Thymus (tissue), 11 donors: ENCODE data around the gene FER1L5. TPM values are rescaled to one million over a fixed set of nuclear protein-coding genes. Genes with fewer than 3 reads are reported as not detected.

Source experiments
- DNase-seq, 9 donors: peaks; one replicate each; pipeline ENCODE4 v3.0.0-alpha.2; 2013; ENCODE audit warnings: low spot score in 9 of 9, low read depth in 6 of 9, missing footprints in 1 of 9
- H3K27ac ChIP-seq, 2 donors: one replicate each; pipeline ENCODE4 v1.5.1; 2013; ENCODE audit warnings: control low read depth in 1 of 2, low read depth in 1 of 2, low read length in 1 of 2, mild to moderate bottlenecking in 1 of 2, moderate library complexity in 1 of 2
- H3K27me3 ChIP-seq, 2 donors: one replicate each; pipeline ENCODE4 v1.5.1; 2013; ENCODE audit warnings: low read length in 1 of 2; ENCODE audit not compliant: control insufficient read depth in 2 of 2, insufficient read depth in 1 of 2
- H3K36me3 ChIP-seq, 2 donors: one replicate each; pipeline ENCODE4 v1.5.1; 2013; ENCODE audit warnings: low read length in 1 of 2, mild to moderate bottlenecking in 1 of 2, moderate library complexity in 1 of 2; ENCODE audit not compliant: control insufficient read depth in 2 of 2, insufficient read depth in 2 of 2
- H3K4me1 ChIP-seq, 2 donors: one replicate each; pipeline ENCODE4 v1.5.1; 2013; ENCODE audit warnings: low read length in 2 of 2; ENCODE audit not compliant: control insufficient read depth in 2 of 2, insufficient read depth in 2 of 2
- H3K4me3 ChIP-seq, 2 donors: one replicate each; pipeline ENCODE4 v1.5.1; 2013; ENCODE audit warnings: low read length in 2 of 2, control low read depth in 1 of 2, mild to moderate bottlenecking in 1 of 2
- H3K9me3 ChIP-seq, 2 donors: one replicate each; pipeline ENCODE4 v1.5.1; 2013; ENCODE audit warnings: low read length in 1 of 2, mild to moderate bottlenecking in 1 of 2; ENCODE audit not compliant: control insufficient read depth in 2 of 2, insufficient read depth in 1 of 2
- WGBS: extraction: QIAGEN DNeasy Blood & Tissue Kit; methylation state at CpG from one replicate; pipeline ENCODE4 v1.1.7; 2013; 5-methylcytosine and 5-hydroxymethylcytosine counted together
- polyA plus RNA-seq: library from polyadenylated mRNA; stranded (reverse); fragments of 200-250 nt; gene quantifications from one replicate; pipeline ENCODE4 v1.2.3, GENCODE V29; 2013
- total RNA-seq: library from RNA; stranded (reverse); fragments of 120-200 nt; gene quantifications from one replicate; pipeline ENCODE4 v1.2.4, GENCODE V29; 2013
- donor health status: healthy.

The FER1L5 gene
- total and polyA plus RNA-seq, 2 donors, result 0.05 to 0.09 TPM

- 99% methylated on average over 6 of the region's 6 CpGs for WGBS
Observed at GRCh38 chr2:96699021-96699420, 56.5 kb downstream of the FER1L5 start.

DNA sequence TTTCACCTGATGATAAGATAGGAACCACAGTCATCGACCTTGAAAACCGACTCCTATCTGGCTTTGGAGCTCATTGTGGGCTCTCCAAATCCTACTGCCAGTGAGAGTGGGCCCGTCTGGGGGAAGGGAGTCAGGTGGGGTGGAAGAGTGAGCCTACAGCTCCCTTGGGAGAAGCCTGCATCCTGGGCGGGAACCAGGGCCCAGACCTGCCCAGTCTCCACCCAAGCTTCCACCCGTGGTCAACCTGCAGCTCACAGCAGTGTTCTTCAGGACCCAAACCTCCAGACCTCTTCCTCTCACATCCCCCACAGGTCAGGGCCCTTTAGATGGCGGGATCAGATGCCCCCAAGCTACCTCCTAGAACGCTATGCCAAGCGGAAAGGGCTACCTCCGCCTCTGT lies 57.1 kb downstream of the FER1L5 start:
- WGBS, result 95% methylated on average over 9 of the region's 9 CpGs
- H3K27ac ChIP-seq, result no peak overlapping the region
- H3K4me3 ChIP-seq, result no peak overlapping the region
- H3K36me3 ChIP-seq, result peaks cover 0 to 4% of the 10 kb centered on the region in 2 donors
- no peak for DNase-seq
- no peaks in the 10 kb centered on the region for H3K9me3 ChIP-seq
- H3K27me3 ChIP-seq, result no peaks in the 10 kb centered on the region
- H3K4me1 ChIP-seq, result no peaks in the 10 kb centered on the region

More at GRCh38 chr2:96699021-96699420, 56.5 kb downstream of the FER1L5 start:
- Histone ChIP-seq H3K27me3 (no peaks in the 10 kb centered on the region), H3K4me1 (no peaks in the 10 kb centered on the region), H3K27ac (no peak overlapping the region), H3K9me3 (no peaks in the 10 kb centered on the region), H3K4me3 (no peak overlapping the region), H3K36me3 (peaks cover 0 to 4% of the 10 kb centered on the region in 2 donors)
- DNase-seq, result no peak

DNA sequence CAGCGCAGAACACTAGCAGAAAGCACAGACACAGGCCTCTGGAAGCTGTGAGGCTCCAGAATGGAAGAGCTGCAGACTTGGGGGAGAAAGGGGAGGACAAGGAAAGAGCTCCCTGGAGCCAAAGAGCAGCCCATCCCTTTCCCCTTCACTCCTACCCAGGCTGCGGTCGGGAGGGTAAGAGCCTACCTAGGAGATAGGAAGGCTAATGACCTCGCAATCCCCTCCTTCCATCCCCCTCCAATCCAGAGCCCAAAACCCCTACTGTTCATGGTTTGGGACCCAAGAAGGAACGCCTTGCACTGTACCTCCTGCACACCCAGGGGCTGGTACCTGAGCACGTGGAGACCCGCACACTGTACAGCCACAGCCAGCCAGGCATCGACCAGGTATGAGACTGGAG lies 57.5 kb downstream of the FER1L5 start:
- H3K9me3 ChIP-seq, result no peaks in the 10 kb centered on the region
- WGBS, result 98% methylated on average over 8 of the region's 8 CpGs
- H3K4me1 ChIP-seq, result no peaks in the 10 kb centered on the region
- H3K27me3 ChIP-seq, result no peaks in the 10 kb centered on the region
- no peak for DNase-seq
- H3K27ac ChIP-seq, result no peak overlapping the region
- H3K4me3 ChIP-seq, result no peak overlapping the region
- peaks cover 3 to 4% of the 10 kb centered on the region in 2 donors for H3K36me3 ChIP-seq

DNA sequence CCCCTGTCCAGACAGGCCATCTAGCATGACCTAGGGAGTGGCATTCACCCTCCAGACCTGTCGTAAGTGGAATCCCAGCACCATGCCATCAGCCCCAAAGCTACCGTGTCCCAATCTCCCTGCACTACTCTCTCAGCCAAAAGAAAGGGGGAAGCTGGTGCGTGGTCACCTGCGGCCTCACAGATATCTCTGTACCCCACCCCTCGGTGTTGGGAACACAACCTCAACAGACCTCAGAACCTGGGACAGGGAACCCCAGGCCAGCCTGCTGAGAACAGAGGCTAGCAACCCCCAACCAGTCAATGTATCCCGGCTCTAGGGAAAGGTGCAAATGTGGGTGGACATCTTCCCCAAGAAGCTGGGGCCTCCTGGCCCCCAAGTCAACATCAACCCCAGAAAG lies 59.1 kb downstream of the FER1L5 start:
- no peak for DNase-seq
- Histone ChIP-seq H3K36me3 (peaks cover 15 to 19% of the 10 kb centered on the region in 2 donors), H3K27ac (no peak overlapping the region), H3K4me3 (no peak overlapping the region), H3K4me1 (no peaks in the 10 kb centered on the region), H3K27me3 (no peaks in the 10 kb centered on the region), H3K9me3 (no peaks in the 10 kb centered on the region)
- 98% methylated on average over 6 of the region's 6 CpGs for WGBS

GRCh38 chr2:96702098-96702785 lies 59.7 kb downstream of the FER1L5 start:
- Histone ChIP-seq H3K36me3 (peaks cover 21 to 24% of the 10 kb centered on the region in 2 donors), H3K27me3 (no peaks in the 10 kb centered on the region), H3K9me3 (no peaks in the 10 kb centered on the region), H3K4me1 (no peaks in the 10 kb centered on the region), H3K27ac (no peak overlapping the region), H3K4me3 (no peak overlapping the region)
- 96% methylated on average over 17 of the region's 17 CpGs for WGBS
- no peak for DNase-seq

DNA sequence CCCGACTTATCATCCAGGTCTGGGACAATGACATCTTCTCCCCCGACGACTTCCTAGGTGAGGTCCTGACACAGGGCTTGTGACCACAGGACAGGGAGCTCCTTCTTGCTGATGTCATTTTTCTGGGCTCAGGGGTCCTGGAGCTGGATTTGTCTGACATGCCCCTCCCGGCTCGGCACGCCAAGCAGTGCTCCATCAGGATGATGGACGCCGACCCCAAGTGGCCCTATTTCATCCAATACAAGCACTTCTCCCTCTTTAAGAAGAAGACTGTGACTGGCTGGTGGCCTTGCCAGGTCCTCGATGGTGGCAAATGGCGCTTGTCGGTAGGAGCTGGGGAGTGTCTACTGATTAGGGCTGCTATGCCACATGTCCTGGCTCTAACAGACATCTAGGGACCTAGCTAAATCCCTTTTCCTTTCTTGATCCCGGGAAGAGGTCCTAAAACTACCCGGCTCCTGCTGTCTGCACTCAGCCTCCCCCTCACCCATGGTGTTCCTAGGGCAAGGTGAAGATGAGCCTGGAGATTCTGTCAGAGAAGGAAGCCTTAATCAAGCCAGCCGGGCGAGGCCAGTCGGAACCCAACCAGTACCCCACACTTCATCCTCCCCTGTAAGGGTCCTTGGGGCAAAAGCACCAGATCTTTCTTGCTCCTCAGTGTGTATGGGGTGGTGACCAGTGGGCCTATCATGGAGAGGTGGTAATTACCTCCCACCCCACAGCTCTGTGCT lies 60.6 kb downstream of the FER1L5 start:
- WGBS, result 98% methylated on average over 16 of the region's 16 CpGs
- Histone ChIP-seq H3K27me3 (no peaks in the 10 kb centered on the region), H3K36me3 (peaks cover 25 to 31% of the 10 kb centered on the region in 2 donors), H3K27ac (no peak overlapping the region), H3K9me3 (no peaks in the 10 kb centered on the region), H3K4me3 (no peak overlapping the region), H3K4me1 (no peaks in the 10 kb centered on the region)
- DNase-seq, result no peak

DNA sequence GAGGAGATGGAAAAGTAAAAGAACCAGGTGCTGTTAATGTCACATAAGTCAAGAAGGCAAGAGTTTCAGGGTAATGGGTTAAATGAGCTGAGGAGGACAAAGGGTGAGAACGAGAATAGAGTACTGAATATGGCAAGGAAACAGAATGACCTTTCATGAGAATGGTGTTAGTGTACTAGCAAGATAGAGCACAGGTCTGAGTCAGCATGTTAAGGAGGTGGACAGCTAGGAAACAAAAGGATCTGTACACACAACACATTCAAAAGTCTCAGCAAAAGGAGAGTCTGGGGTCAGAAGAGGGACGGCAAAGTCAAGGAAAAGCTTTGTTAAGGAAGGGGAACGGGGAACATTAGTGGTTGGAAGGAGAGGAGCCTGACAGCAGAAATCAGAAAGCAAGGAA lies 68.4 kb downstream of the FER1L5 start:
- no peak for DNase-seq
- no peak overlapping the region for H3K4me3 ChIP-seq
- peaks cover 42 to 64% of the 10 kb centered on the region in 2 donors for H3K36me3 ChIP-seq
- WGBS, result 96% methylated on average over 3 of the region's 3 CpGs
- no peaks in the 10 kb centered on the region for H3K27me3 ChIP-seq
- no peak overlapping the region for H3K27ac ChIP-seq
- no peaks in the 10 kb centered on the region for H3K9me3 ChIP-seq
- no peaks in the 10 kb centered on the region for H3K4me1 ChIP-seq

DNA sequence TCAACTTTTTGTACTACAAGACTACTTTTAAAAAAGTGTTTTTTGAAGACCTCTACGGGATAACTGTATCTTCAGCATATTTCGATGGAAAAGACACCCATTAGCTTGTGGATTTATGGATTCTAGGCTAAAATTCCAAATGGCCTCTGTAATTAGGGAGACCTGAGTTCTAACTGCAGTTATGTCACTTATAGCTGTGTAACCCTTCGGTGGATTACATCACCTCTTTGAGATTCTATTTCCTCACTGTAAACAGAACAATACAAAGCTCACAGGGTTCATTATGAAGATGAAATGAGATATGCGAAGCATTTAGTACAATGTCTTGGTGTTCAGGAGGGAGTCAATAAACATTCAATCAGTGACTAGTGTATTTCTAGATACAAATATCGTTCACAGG lies 73.1 kb downstream of the FER1L5 start:
- no peak for DNase-seq
- Histone ChIP-seq H3K36me3 (peaks cover 14 to 34% of the 10 kb centered on the region in 2 donors), H3K9me3 (no peaks in the 10 kb centered on the region), H3K27me3 (no peaks in the 10 kb centered on the region), H3K4me3 (no peak overlapping the region), H3K4me1 (no peaks in the 10 kb centered on the region), H3K27ac (no peak overlapping the region)
- 97% methylated on average over 5 of the region's 5 CpGs for WGBS

DNA sequence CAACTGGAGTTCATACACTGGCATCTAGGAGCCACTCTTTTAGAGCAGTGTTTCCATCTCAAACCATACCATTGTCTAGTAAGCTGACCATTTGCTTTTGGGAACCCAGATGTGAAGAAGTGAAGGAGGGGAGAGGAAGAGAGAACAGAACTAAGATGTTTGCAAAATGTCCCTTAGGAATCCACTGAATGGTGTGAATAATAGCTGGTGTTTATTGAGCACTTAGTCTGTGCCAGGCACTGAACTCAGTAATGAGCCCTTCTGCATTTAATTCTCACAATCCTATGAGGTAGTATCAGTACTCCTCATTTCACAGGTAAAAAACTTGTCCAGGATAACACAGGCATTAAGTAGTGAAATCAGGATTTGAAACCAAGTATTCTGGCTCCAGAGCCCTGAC lies 73.8 kb downstream of the FER1L5 start:
- no peaks in the 10 kb centered on the region for H3K4me1 ChIP-seq
- H3K4me3 ChIP-seq, result no peak overlapping the region
- no peak for DNase-seq
- H3K36me3 ChIP-seq, result peaks cover 8 to 28% of the 10 kb centered on the region in 2 donors
- H3K27ac ChIP-seq, result no peak overlapping the region
- no peaks in the 10 kb centered on the region for H3K9me3 ChIP-seq
- no peaks in the 10 kb centered on the region for H3K27me3 ChIP-seq
